BJ (cell line): Measurements from ENCODE around the gene HERC2. TPM values are rescaled to one million over a fixed set of nuclear protein-coding genes. Genes with fewer than 3 reads are reported as not detected.
"Not testable (repeated sequence)": the region's sequence is repeated elsewhere in the genome, so short reads cannot be mapped to it uniquely, and the experiment has no call there.

Experiments used
- CTCF ChIA-PET: fragments of 350-600 bp; formaldehyde crosslinking; extraction: SDS; loops from one replicate; lab custom pipeline; 2021; ENCODE audit warnings: antibody characterized with exemption, inconsistent platforms; lab: Yijun Ruan, JAX
- POLR2A ChIA-PET: fragments of 300-600 bp; sonication (Branson Sonifier 250); formaldehyde crosslinking; extraction: SDS; loops from one replicate; lab custom pipeline; 2021; ENCODE audit warnings: antibody characterized with exemption; lab: Charles Lee
- DNase-seq: peaks from one replicate; pipeline ENCODE4 v3.0.0-alpha.2; 2011; ENCODE audit warnings: low read depth
- H3K27me3 ChIP-seq: 2 replicates; pipeline ENCODE4 v1.6.0; 2011; ENCODE audit warnings: low read length; ENCODE audit not compliant: control insufficient read depth, insufficient read depth
- H3K36me3 ChIP-seq: 2 replicates; pipeline ENCODE4 v1.5.1; 2011; ENCODE audit warnings: low read length; ENCODE audit not compliant: control insufficient read depth, insufficient read depth
- H3K4me3 ChIP-seq: 2 replicates; pipeline ENCODE4 v1.5.1; 2011; ENCODE audit warnings: low read depth, mild to moderate bottlenecking, control low read depth, low read length
- CTCF ChIP-seq: IDR thresholded peaks from 2 replicates; pipeline ENCODE4 v1.5.1; 2011; ENCODE audit warnings: low read depth, mild to moderate bottlenecking, control low read depth, inconsistent platforms, low read length, moderate library complexity; ENCODE audit not compliant: insufficient read depth
- polyA plus RNA-seq: library from polyadenylated mRNA; depleted of rRNA; stranded (reverse); fragments of >200 nt; gene quantifications from 2 replicates; pipeline ENCODE4 v1.2.3, GENCODE V29; 2011

The HERC2 gene
- polyA plus RNA-seq, 1 experiment = 13.1 TPM

GRCh38 chr15:28208583-28208982, 113.4 kb downstream of the HERC2 start:
- ChIA-PET POLR2A (no interaction called here), CTCF (no interaction called here)
- no peak overlapping the region for H3K4me3 ChIP-seq
- no peaks in the 10 kb centered on the region for H3K36me3 ChIP-seq
- TF ChIP-seq CTCF = no peak
- DNase-seq = no peak
- no peaks in the 10 kb centered on the region for H3K27me3 ChIP-seq

- POLR2A ChIA-PET, DNase-seq: not testable (repeated sequence)
Observed at GRCh38 chr15:28205640-28206039, 116.3 kb downstream of the HERC2 start.

GRCh38 chr15:28203055-28203828, 118.7 kb downstream of the HERC2 start:
- CTCF ChIA-PET, POLR2A ChIA-PET, H3K27me3 ChIP-seq, H3K4me3 ChIP-seq, H3K36me3 ChIP-seq, DNase-seq: not testable (repeated sequence)

More at GRCh38 chr15:28205640-28206039, 116.3 kb downstream of the HERC2 start:
- H3K27me3 ChIP-seq, H3K4me3 ChIP-seq, CTCF ChIA-PET, H3K36me3 ChIP-seq: not testable (repeated sequence)

GRCh38 chr15:28202124-28202523, 119.9 kb downstream of the HERC2 start:
- POLR2A ChIA-PET, H3K4me3 ChIP-seq, H3K36me3 ChIP-seq, H3K27me3 ChIP-seq, CTCF ChIA-PET, DNase-seq: not testable (repeated sequence)

- H3K36me3 ChIP-seq, H3K4me3 ChIP-seq, POLR2A ChIA-PET, DNase-seq, H3K27me3 ChIP-seq, CTCF ChIA-PET: not testable (repeated sequence)
Observed at GRCh38 chr15:28198215-28198614, 123.8 kb downstream of the HERC2 start.

- POLR2A ChIA-PET, DNase-seq, CTCF ChIA-PET, H3K36me3 ChIP-seq, H3K4me3 ChIP-seq, H3K27me3 ChIP-seq: not testable (repeated sequence)
Observed at GRCh38 chr15:28197694-28198093, 124.3 kb downstream of the HERC2 start.

GRCh38 chr15:28196581-28196980, 125.4 kb downstream of the HERC2 start:
- CTCF ChIA-PET, H3K27me3 ChIP-seq, H3K4me3 ChIP-seq, H3K36me3 ChIP-seq, POLR2A ChIA-PET, DNase-seq: not testable (repeated sequence)

- no peaks in the 10 kb centered on the region for H3K27me3 ChIP-seq
- TF ChIP-seq CTCF = no peak
- H3K36me3 ChIP-seq = peaks cover 4% of the 10 kb centered on the region
- no peak for DNase-seq
- CTCF ChIA-PET = interaction anchor here (1.3 to 2.5 kb wide), 2 partner anchors 8 to 10 kb away, joined by 3 to 7 read pairs; no protein-coding TSS in a partner anchor
- no peak overlapping the region for H3K4me3 ChIP-seq
- POLR2A ChIA-PET = no interaction called here
Observed at GRCh38 chr15:28192772-28193171, 129.2 kb downstream of the HERC2 start.
